Common myeloid progenitor, CD34-positive (primary cell): ENCODE results near the gene CPN2.

Experiments
- CTCF ChIA-PET: fragments of 350-600 bp; sonication (Branson Sonifier 250); formaldehyde crosslinking; loops from one replicate; lab custom pipeline; 2021; ENCODE audit warnings: antibody characterized with exemption; lab: Charles Lee
- POLR2A ChIA-PET: fragments of 350-600 bp; sonication (Branson Sonifier 250); formaldehyde crosslinking; loops from one replicate; lab custom pipeline; 2021; ENCODE audit warnings: antibody characterized with exemption; lab: Charles Lee
- DNase-seq, 3 donors: peaks; one replicate each; pipeline versions ENCODE4 v3.0.0 to v3.0.0-alpha.2; 2013
- H3K27ac ChIP-seq, 2 experiments: 1 replicate in 1 of 2; 2 replicates in 1 of 2; pipeline ENCODE4 v1.7.0; 2013; ENCODE audit warnings: inconsistent platforms in 2 of 2, low read length in 2 of 2, mild to moderate bottlenecking in 2 of 2, low read depth in 1 of 2, moderate library complexity in 1 of 2; ENCODE audit not compliant: severe bottlenecking in 2 of 2, insufficient read depth in 1 of 2, poor library complexity in 1 of 2
- H3K27me3 ChIP-seq, 5 experiments: replicated peaks in 2 of 5; 1 replicate in 3 of 5; 2 replicates in 2 of 5; pipeline versions ENCODE4 v1.6.1 to v1.7.0; 2013; ENCODE audit warnings: low read length in 4 of 5, mild to moderate bottlenecking in 2 of 5, moderate library complexity in 2 of 5, inconsistent platforms in 1 of 5; ENCODE audit not compliant: insufficient read depth in 5 of 5, control insufficient read depth in 4 of 5
- H3K36me3 ChIP-seq, 4 experiments: 1 replicate in 2 of 4; 2 replicates in 2 of 4; pipeline versions ENCODE4 v1.6.1 to v1.7.0; 2013; ENCODE audit warnings: low read length in 3 of 4, control low read depth in 1 of 4, mild to moderate bottlenecking in 1 of 4; ENCODE audit not compliant: control insufficient read depth in 4 of 4, insufficient read depth in 4 of 4
- H3K4me1 ChIP-seq, 4 experiments: 1 replicate in 3 of 4; 2 replicates in 1 of 4; pipeline versions ENCODE4 v1.6.1 to v1.7.1; 2013; ENCODE audit warnings: low read length in 3 of 4, mild to moderate bottlenecking in 3 of 4, control low read depth in 1 of 4, inconsistent platforms in 1 of 4, moderate library complexity in 1 of 4; ENCODE audit not compliant: control insufficient read depth in 4 of 4, insufficient read depth in 4 of 4; ENCODE audit errors: control extremely low read depth in 1 of 4
- H3K4me3 ChIP-seq, 7 experiments: 1 replicate in 4 of 7; 2 replicates in 3 of 7; pipeline versions ENCODE4 v1.5.1 to v1.7.0; 2013; ENCODE audit warnings: mild to moderate bottlenecking in 7 of 7, low read length in 6 of 7, moderate library complexity in 6 of 7, inconsistent platforms in 2 of 7, low read depth in 2 of 7, control low read depth in 1 of 7; ENCODE audit not compliant: insufficient read depth in 4 of 7, control insufficient read depth in 1 of 7; ENCODE audit errors: extremely low read depth in 1 of 7
- H3K9me3 ChIP-seq, 5 experiments: 1 replicate in 4 of 5; 2 replicates in 1 of 5; pipeline versions ENCODE4 v1.6.1 to v1.7.1; 2013; ENCODE audit warnings: low read length in 4 of 5, mild to moderate bottlenecking in 2 of 5, inconsistent platforms in 1 of 5, low read depth in 1 of 5, moderate library complexity in 1 of 5; ENCODE audit not compliant: control insufficient read depth in 4 of 5, insufficient read depth in 2 of 5; ENCODE audit errors: control extremely low read depth in 1 of 5
- WGBS: methylation state at CpG from one replicate; pipeline ENCODE4 v1.1.5; 2013; ENCODE audit not compliant: insufficient coverage; 5-methylcytosine and 5-hydroxymethylcytosine counted together

The CPN2 gene

DNA sequence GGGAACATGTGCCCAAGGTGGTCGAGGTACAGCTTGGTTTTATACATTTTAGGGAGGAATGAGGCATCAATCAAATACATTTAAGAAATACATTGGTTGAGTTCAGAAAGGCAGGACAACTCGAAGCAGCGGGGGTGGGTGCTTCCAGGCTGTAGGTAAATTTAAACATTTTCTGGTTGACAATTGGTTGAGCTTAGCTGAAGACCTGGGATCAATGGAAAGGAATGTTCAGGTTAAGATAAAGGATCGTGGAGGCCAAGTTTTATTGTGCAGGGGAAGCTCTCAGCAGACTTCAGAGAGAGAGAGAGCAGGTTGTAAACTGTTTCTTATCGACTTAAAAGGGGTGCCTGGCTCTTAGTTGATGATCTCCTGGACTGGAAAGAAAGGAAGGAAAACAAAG lies 11.3 kb downstream of the CPN2 start:
- Histone ChIP-seq H3K27ac (no peak overlapping the region), H3K36me3 (no peaks in the 10 kb centered on the region), H3K4me1 (no peaks in the 10 kb centered on the region), H3K4me3 (no peak overlapping the region), H3K9me3 (no peaks in the 10 kb centered on the region), H3K27me3 (peaks cover 0 to 11% (median 3%) of the 10 kb centered on the region in 5 experiments)
- DNase-seq: no peak
- ChIA-PET CTCF (interaction anchor here (0.9 to 20.3 kb wide), 3 partner anchors 6 to 62 kb away, joined by 3 to 349 read pairs (median 105); partner anchors contain the start of genes CPN2 and GP5), POLR2A (no interaction called here)
- 82% methylated on average over 2 of the region's 5 CpGs for WGBS

DNA sequence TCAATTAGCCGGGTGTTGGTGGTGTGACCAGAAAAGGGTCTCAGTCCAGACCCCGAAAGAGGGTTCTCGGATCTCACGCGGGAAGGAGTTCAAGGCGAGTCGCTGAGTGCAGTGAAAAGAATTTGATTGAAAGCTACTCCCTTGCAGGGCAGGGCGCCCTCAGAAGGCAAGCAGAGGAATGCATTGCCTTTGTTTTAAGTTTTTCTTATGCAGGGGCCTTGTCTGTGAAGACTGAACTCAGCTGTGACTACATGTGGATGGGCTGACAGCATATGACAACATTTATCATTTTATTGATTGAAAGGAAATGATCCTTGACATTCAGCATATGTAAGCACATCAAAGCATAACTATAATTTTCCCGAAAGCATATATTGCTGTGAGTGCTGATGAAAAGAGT lies 11.8 kb downstream of the CPN2 start:
- CTCF ChIA-PET: interaction anchor here (0.8 to 20.3 kb wide), 4 partner anchors 6 to 62 kb away, joined by 3 to 349 read pairs (median 54); partner anchors contain the start of genes CPN2 and GP5

DNA sequence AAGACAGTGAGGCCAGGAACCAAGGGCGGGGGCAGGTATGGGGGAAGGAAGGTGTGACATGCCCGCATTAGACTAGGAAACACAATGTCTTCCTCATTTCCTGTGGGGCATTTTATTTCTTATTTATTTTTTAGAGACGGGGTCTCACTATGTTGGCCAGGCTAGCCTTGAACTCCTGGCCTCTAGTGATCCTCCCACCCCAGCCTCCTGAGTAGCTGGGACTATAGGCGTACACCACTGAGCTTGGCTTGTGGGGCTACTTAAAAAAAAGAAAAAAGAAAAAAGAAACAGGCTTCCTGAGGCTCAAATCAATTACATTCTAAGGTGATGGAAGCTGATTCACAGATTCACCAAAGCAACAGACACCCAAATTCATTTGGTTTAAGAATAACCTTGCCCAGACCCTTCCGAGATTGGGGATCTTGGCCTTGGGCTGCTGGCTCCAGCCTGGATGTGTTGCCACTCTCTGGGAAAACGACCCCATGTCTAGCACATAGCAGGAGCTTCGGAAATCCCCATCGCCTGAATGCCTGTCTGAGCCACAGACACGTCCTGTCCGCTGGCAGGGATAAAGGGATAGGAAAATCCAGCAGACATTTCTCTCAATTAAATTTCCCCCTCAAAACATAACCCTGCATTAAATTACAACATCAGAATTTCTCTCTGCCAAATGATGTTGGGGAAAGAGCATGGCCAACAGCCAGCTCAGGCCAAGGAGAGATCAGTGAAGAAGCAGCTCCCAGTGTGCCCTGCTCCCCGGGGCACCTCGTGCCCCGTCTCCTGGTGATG lies 13.0 kb downstream of the CPN2 start:
- WGBS: 90% methylated on average over 12 of the region's 13 CpGs
- H3K27ac ChIP-seq: no peak overlapping the region
- H3K9me3 ChIP-seq: no peaks in the 10 kb centered on the region
- ChIA-PET CTCF (interaction anchor here (0.8 to 20.3 kb wide), 3 partner anchors 5 to 64 kb away, joined by 3 to 349 read pairs (median 105); partner anchors contain the start of gene GP5), POLR2A (no interaction called here)
- DNase-seq: no peak
- peaks cover 0 to 16% (median 5%) of the 10 kb centered on the region in 5 experiments for H3K27me3 ChIP-seq
- peaks cover 0 to 5% (median 5%) of the 10 kb centered on the region in 4 experiments for H3K4me1 ChIP-seq
- H3K36me3 ChIP-seq: no peaks in the 10 kb centered on the region
- H3K4me3 ChIP-seq: no peak overlapping the region

More for the DNA sequence above, 11.8 kb downstream of the CPN2 start:
- Histone ChIP-seq H3K36me3 (no peaks in the 10 kb centered on the region), H3K4me3 (no peak overlapping the region), H3K4me1 (no peaks in the 10 kb centered on the region), H3K27me3 (peaks cover 0 to 11% (median 3%) of the 10 kb centered on the region in 5 experiments), H3K9me3 (no peaks in the 10 kb centered on the region), H3K27ac (no peak overlapping the region)
- POLR2A ChIA-PET: no interaction called here
- 86% methylated on average over 7 of the region's 9 CpGs for WGBS
- DNase-seq: no peak

DNA sequence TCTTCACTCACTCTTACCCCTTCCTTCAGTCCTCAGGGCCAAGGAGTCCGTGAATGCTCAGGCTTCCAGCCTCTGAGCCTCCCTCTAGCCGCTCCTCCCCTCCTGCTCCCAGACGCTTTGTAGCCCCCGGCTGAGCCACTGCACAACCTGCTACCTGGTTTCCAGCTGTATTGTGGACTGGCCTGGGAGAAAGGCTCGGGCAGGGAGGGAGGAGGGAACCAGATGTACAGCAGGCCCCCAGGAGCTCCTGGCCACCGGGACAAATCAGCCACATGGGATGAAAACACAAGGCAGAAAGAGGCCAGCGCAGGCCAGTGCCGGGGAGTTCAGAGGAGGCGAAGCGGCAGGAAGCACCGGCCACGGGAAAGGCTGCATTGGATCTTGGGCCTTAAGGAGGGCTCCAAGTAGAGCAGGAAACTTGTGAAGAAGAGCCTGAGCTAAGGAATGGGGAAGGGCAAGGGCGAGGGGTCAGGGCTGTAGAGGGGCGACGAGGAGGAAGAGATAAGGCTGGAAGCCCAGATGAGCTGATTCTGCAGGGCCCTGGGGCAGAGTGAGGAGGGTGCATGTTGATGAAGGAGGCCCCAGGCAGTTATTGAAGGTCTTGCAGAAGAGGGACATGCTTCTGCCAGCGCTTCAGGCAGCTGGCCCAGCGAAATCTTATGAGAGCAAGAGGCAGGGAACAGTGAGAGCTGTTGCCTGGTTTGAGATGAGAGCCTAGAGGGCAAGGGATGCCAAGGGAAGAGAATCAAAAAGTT lies 14.3 kb downstream of the CPN2 start:
- WGBS: 96% methylated on average over 15 of the region's 17 CpGs
- peaks cover 0 to 6% (median 6%) of the 10 kb centered on the region in 4 experiments for H3K4me1 ChIP-seq
- DNase-seq: no peak
- ChIA-PET CTCF (interaction anchor here (1.2 to 20.3 kb wide), 4 partner anchors 7 to 672 kb away, joined by 3 to 349 read pairs (median 54); partner anchors contain the start of gene GP5), POLR2A (no interaction called here)
- no peaks in the 10 kb centered on the region for H3K36me3 ChIP-seq
- H3K4me3 ChIP-seq: no peak overlapping the region
- no peak overlapping the region for H3K27ac ChIP-seq
- H3K9me3 ChIP-seq: no peaks in the 10 kb centered on the region
- H3K27me3 ChIP-seq: peaks cover 0 to 23% (median 9%) of the 10 kb centered on the region in 5 experiments

DNA sequence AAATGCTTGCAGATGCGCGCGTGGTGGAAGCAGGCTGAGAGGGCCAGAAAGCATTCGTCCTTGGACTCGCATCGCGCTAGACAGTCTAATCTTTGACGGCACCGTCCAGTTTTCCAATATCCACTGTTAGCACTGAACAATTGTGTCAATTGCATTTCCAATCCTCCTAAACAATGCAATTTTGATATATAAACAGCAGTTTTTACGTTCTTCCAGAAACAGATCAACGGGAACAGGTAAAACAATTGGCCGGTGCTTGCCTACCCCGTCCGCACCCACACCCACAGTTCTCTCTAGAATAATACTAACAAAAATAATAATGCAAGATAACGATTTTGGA lies 17.2 kb downstream of the CPN2 start:
- no peak overlapping the region for H3K27ac ChIP-seq
- no peaks in the 10 kb centered on the region for H3K36me3 ChIP-seq
- CTCF ChIA-PET: interaction anchor here (0.9 to 20.3 kb wide), 12 partner anchors 9 to 668 kb away, joined by 3 to 349 read pairs (median 4); partner anchors contain the start of gene GP5
- POLR2A ChIA-PET: no interaction called here
- H3K4me1 ChIP-seq: peaks cover 0 to 6% (median 6%) of the 10 kb centered on the region in 4 experiments
- no peak for DNase-seq
- peak overlapping the region in 1 of 7 experiments; percentile 64 for H3K4me3 ChIP-seq
- 9% methylated on average over 10 of the region's 15 CpGs for WGBS
- H3K27me3 ChIP-seq: peaks cover 0 to 25% (median 10%) of the 10 kb centered on the region in 5 experiments
- no peaks in the 10 kb centered on the region for H3K9me3 ChIP-seq

DNA sequence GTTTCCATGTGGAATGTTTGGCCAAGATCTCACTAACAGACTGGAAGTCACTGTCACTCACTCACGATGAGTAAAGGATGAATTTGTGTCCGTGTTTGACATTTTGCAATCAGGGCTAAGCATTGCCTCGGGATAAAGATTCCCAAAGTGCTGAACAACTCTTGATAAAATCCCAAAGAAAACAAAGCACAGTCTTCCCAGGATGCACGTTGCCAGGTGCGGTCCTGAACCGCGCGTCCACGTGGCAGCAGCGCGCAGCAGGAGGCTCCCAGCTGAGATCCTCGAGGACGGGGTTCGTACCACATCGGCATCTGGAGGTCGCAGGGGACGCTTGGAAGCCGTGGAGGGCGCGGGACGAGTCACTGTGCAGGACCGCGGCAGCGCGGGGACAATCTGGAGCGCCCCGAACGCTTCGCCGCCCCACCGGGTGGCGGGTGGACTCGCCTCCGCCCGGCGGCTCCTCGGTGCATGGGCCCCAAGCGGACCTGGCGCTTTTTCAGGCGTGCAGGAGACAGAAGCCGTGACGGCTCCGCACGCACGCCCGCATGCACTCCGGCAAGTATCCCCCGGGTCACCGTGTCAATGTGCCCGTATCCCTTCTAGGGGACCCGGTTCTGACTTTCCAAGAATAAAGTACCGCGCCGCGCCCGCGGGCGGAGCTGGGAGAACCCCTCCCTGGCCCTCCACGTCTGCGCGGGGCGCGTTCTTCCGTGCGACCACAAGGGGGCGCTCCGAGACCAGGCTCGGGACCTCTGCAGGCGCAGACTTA lies 17.7 kb downstream of the CPN2 start:
- Histone ChIP-seq H3K4me1 (peaks cover 0 to 6% (median 6%) of the 10 kb centered on the region in 4 experiments), H3K9me3 (no peaks in the 10 kb centered on the region), H3K4me3 (peak overlapping the region in 6 of 7 experiments; percentile 43 to 73 (median 62)), H3K36me3 (no peaks in the 10 kb centered on the region), H3K27ac (no peak overlapping the region), H3K27me3 (peaks cover 0 to 25% (median 10%) of the 10 kb centered on the region in 5 experiments)
- ChIA-PET CTCF (interaction anchor here (1.0 to 20.3 kb wide), 12 partner anchors 9 to 667 kb away, joined by 3 to 349 read pairs (median 4); partner anchors contain the start of gene GP5), POLR2A (no interaction called here)
- WGBS: 4% methylated on average over 65 of the region's 69 CpGs
- peak; percentile 83 to 88 (median 87) for DNase-seq
